Liver (tissue), 3 donors: Measurements from ENCODE around the gene MAB21L4.

Source experiments
- FOXA1 ChIP-seq: IDR thresholded peaks from 2 replicates; pipeline ENCODE4 v1.6.1; 2016; ENCODE audit warnings: antibody characterized with exemption
- NR2F2 ChIP-seq: IDR thresholded peaks from 2 replicates; pipeline ENCODE4 v1.6.1; 2016; ENCODE audit warnings: antibody characterized with exemption
- RAD21 ChIP-seq, 2 donors: IDR thresholded peaks; 2 replicates each; pipeline ENCODE4 v1.6.1; 2016; ENCODE audit warnings: antibody characterized with exemption in 2 of 2, mild to moderate bottlenecking in 2 of 2
- TAF1 ChIP-seq: conservative IDR thresholded peaks from 2 replicates; pipeline ENCODE4 v1.6.1; 2016; ENCODE audit warnings: antibody characterized with exemption, mild to moderate bottlenecking
- TF ChIP-seq, protein P1 (sequence below): fragments of 150-350 bp; IDR thresholded peaks from 2 replicates; pipeline ENCODE4 v1.5.1; 2017; ENCODE audit warnings: improper control_type of control experiment, low read depth, low read length; ENCODE audit not compliant: missing input control
- donor health status: healthy.
- donor health status: healthy.

GRCh38 chr2:240930631-240931318 is 34.8 kb upstream of the MAB21L4 start:
- TF ChIP-seq, protein P1, sequence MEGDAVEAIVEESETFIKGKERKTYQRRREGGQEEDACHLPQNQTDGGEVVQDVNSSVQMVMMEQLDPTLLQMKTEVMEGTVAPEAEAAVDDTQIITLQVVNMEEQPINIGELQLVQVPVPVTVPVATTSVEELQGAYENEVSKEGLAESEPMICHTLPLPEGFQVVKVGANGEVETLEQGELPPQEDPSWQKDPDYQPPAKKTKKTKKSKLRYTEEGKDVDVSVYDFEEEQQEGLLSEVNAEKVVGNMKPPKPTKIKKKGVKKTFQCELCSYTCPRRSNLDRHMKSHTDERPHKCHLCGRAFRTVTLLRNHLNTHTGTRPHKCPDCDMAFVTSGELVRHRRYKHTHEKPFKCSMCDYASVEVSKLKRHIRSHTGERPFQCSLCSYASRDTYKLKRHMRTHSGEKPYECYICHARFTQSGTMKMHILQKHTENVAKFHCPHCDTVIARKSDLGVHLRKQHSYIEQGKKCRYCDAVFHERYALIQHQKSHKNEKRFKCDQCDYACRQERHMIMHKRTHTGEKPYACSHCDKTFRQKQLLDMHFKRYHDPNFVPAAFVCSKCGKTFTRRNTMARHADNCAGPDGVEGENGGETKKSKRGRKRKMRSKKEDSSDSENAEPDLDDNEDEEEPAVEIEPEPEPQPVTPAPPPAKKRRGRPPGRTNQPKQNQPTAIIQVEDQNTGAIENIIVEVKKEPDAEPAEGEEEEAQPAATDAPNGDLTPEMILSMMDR: no peak
- TF ChIP-seq RAD21 (IDR thresholded peaks at IDR 0.05): no peak
- TF ChIP-seq FOXA1: no peak
- no peak for TF ChIP-seq NR2F2
- no peak for TF ChIP-seq TAF1
